ENCODE measurements around the gene RASA3. TPM values are rescaled to one million over a fixed set of nuclear protein-coding genes. Genes with fewer than 3 reads are reported as not detected.

RASA3 gene
- total and polyA plus RNA-seq, 9 of the 15 experiments (the other 6 are each of a cell fraction or from before 2014, with no cell fraction given) = 0.72 to 25.3 (median 14.4) TPM

DNA sequence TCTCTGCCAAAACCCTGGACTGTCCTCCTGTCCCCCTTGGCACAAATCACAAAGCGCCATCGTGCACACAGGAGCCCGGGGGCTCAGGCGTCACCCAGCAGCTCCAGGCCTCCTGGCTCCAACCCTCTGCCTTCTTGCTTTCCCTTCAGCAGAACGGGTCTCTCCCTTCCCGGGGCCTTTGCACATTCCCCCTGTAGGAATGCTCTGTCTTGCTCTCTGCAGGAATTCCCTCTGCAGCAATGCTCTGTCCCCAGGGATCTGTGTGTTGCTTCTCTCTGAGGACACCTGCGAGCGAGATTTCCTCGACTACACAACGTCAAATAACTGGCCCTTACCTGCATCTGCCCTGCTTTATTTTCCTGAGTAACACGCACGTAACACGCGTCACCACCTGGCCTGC lies 13.3 kb upstream of the RASA3 start:
- Histone ChIP-seq H3K36me3 (ENCODE audit: control insufficient read depth, insufficient read depth, low read length) (no peaks in the 10 kb centered on the region), H3K4me1 (replicated peaks in 1 of 2; ENCODE audit: control insufficient read depth in 2 of 2, insufficient read depth in 2 of 2, low read length in 2 of 2) (peaks cover 11 to 34% of the 10 kb centered on the region in 2 experiments; a peak in 3 of 5 replicates), H3K9me3 (replicated peaks; ENCODE audit: control insufficient read depth, insufficient read depth, low read depth, low read length) (no peaks in the 10 kb centered on the region), H3K27me3 (ENCODE audit: control insufficient read depth in 2 of 2, insufficient read depth in 2 of 2, low read length in 2 of 2) (no peaks in the 10 kb centered on the region), H3K9ac (ENCODE audit: insufficient read depth in 1 of 2, low read depth in 2 of 2, low read length in 2 of 2) (no peak overlapping the region), H3K79me2 (ENCODE audit: control insufficient read depth, insufficient read depth, low read length) (no peaks in the 10 kb centered on the region), H2AFZ (ENCODE audit: low read depth, low read length) (no peak overlapping the region), H3K4me2 (ENCODE audit: insufficient read depth, low read length) (no peak overlapping the region), H3K9me1 (ENCODE audit: control insufficient read depth, insufficient read depth, low read length) (no peaks in the 10 kb centered on the region), H3K27ac (ENCODE audit: extremely low read depth, low read depth, low read length) (no peak overlapping the region), H4K20me1 (replicated peaks; ENCODE audit: control insufficient read depth, insufficient read depth, low read length) (no peaks in the 10 kb centered on the region), H3K4me3 (no peak overlapping the region)
- no TSS peak for BruUV-seq (replicated peaks)
- no peak for ATAC-seq
- no peak for TF ChIP-seq HEY1 (CRISPR knock-in tag; IDR thresholded peaks at IDR 0.05; ENCODE audit: borderline replicate concordance)
- TF ChIP-seq SMC3 (conservative IDR thresholded peaks at IDR 0.05; ENCODE audit: insufficient read depth, low read depth, low read length) = no peak
- TF ChIP-seq SAFB2 (IDR thresholded peaks at IDR 0.05; ENCODE audit: borderline replicate concordance, low read depth, low read length, severe bottlenecking) = no peak
- no peak for TF ChIP-seq NFIX (CRISPR knock-in tag; IDR thresholded peaks at IDR 0.05; ENCODE audit: low read depth)
- no peak for TF ChIP-seq NR2C1 (IDR thresholded peaks at IDR 0.05)
- TF ChIP-seq NR2C1 (tag; IDR thresholded peaks at IDR 0.05) = no peak
- no peak for TF ChIP-seq IFI16 (CRISPR knock-in tag; IDR thresholded peaks at IDR 0.05)
- TF ChIP-seq MYNN (IDR thresholded peaks at IDR 0.05) = no peak
- TF ChIP-seq MYNN (CRISPR knock-in tag; IDR thresholded peaks at IDR 0.05) = no peak
- TF ChIP-seq ADNP (tag; IDR thresholded peaks at IDR 0.05) = no peak
- POLR2A ChIA-PET = no interaction called here
- intact Hi-C loops (cut with micrococcal nuclease) = loop anchor here (5.0 kb wide), 1 partner anchor 77 kb away; no protein-coding TSS in a partner anchor
- FAIRE-seq = no peak
- CTCF ChIA-PET (ENCODE audit: low intra/inter-chr PET ratio) = interaction anchor here (1.1 kb wide), 1 partner anchor 81 kb away, joined by 3 read pairs; no protein-coding TSS in a partner anchor
- DNase-seq (ENCODE audit: extremely low read depth in 1 of 4, low spot score in 3 of 4) = no peak
- in situ Hi-C loops (cut with MboI) = no loop called here
- 43% methylated on average over 14 of the region's 14 CpGs for WGBS (ENCODE audit: insufficient coverage, low coverage, missing lambda C conversion rate)

Measured in K562 (cell line).